ENCODE measurements around the gene SLC22A17.

GRCh38 chr14:23384364-23385080 is 31.8 kb upstream of the SLC22A17 start:
- no peak for TF ChIP-seq CTCF (IDR thresholded peaks at IDR 0.05)
- TF ChIP-seq EZH2 (IDR thresholded peaks at IDR 0.05), result no peak
